Heart left ventricle (tissue), 16 donors: ENCODE data around the gene CRYL1. TPM values are rescaled to one million over a fixed set of nuclear protein-coding genes. Genes with fewer than 3 reads are reported as not detected.

ENCODE experiments used
- ATAC-seq, 4 donors: fragments of 200-7000 bp; cut with Tn5 transposase; one replicate each; pipeline ENCODE4 v1.9.1; 2020 to 2022; ENCODE audit warnings: moderate library complexity in 4 of 4, mild to moderate bottlenecking in 3 of 4, moderate number of reproducible peaks in 1 of 4
- DNase-seq, 5 donors: peaks; one replicate each; pipeline ENCODE4 v3.0.0-alpha.2; 2020
- H3K27ac ChIP-seq, 12 donors: fragments of 200-600 bp; sonication (generic) in 4 of 12; one replicate each; pipeline versions ENCODE4 v1.5.0 to v1.8.0; 2016 to 2022; ENCODE audit warnings: mild to moderate bottlenecking in 2 of 12
- H3K27me3 ChIP-seq, 9 donors: fragments of 200-600 bp; sonication (generic) in 2 of 9; one replicate each; pipeline versions ENCODE4 v1.5.1 to v1.8.0; 2016 to 2022; ENCODE audit warnings: mild to moderate bottlenecking in 3 of 9
- H3K36me3 ChIP-seq, 9 donors: fragments of 200-600 bp; sonication (generic) in 2 of 9; one replicate each; pipeline versions ENCODE4 v1.5.0 to v1.8.0; 2018 to 2022; ENCODE audit warnings: mild to moderate bottlenecking in 2 of 9
- H3K4me1 ChIP-seq, 12 donors: fragments of 200-600 bp; sonication (generic) in 4 of 12; one replicate each; pipeline versions ENCODE4 v1.5.0 to v1.8.0; 2016 to 2022; ENCODE audit warnings: mild to moderate bottlenecking in 3 of 12
- H3K4me3 ChIP-seq, 12 donors: fragments of 200-600 bp; sonication (generic) in 4 of 12; one replicate each; pipeline versions ENCODE4 v1.5.0 to v1.8.0; 2017 to 2022; ENCODE audit warnings: mild to moderate bottlenecking in 9 of 12, moderate library complexity in 4 of 12
- H3K9me3 ChIP-seq, 12 donors: fragments of 200-600 bp; sonication (generic) in 4 of 12; one replicate each; pipeline versions ENCODE4 v1.5.0 to v1.8.0; 2016 to 2022; ENCODE audit warnings: mild to moderate bottlenecking in 1 of 12
- POLR2A ChIP-seq, 2 donors: fragments of 450-650 bp; IDR thresholded peaks; one replicate each; pipeline ENCODE4 v1.6.1; 2017; ENCODE audit warnings: antibody characterized with exemption in 2 of 2, mild to moderate bottlenecking in 2 of 2, moderate library complexity in 2 of 2
- WGBS, 4 donors: extraction: QIAGEN DNeasy Blood & Tissue Kit in 2 of 4; methylation state at CpG; one replicate each; pipeline versions ENCODE4 v1.1.5 to v1.1.7; 2013 to 2018; 5-methylcytosine and 5-hydroxymethylcytosine counted together
- intact Hi-C, 10 donors: fragments of 100-400 bp; cut with DNase I; formaldehyde crosslinking; loops; one replicate each; pipeline versions ENCODE4 v1.11.1 to v1.14.2; 2022
- polyA plus RNA-seq, 2 donors: library from polyadenylated mRNA; stranded (reverse); fragments of 200-250 nt; gene quantifications; one replicate each; pipeline ENCODE4 v1.2.3, GENCODE V29; 2013
- total RNA-seq, 9 donors: library from RNA; depleted of rRNA in 2 of 9; stranded (reverse); fragments of >200 nt in 2 of 9; fragmentation: NEBNext Ultra II Directional in 3 of 9; extraction: Animal tissue kit (Norgen Biotek cat#: 25700) in 3 of 9; gene quantifications; one replicate each; pipeline versions ENCODE4 v1.1.0 to v1.2.4, GENCODE V29; 2016 to 2023
- TF ChIP-seq, protein P1 (sequence below), 12 donors: fragments of 200-600 bp; sonication (generic) in 4 of 12; IDR thresholded peaks; one replicate each; pipeline versions ENCODE4 v1.5.0 to v1.8.0; 2018 to 2022; ENCODE audit warnings: antibody characterized with exemption in 12 of 12, mild to moderate bottlenecking in 5 of 12
- donor health status: ischemic (EF 13 %, LVEDD 7.1; RV severe dilation, severe dysfunction).
- donor health status: healthy with polysubstance abuse.
- donor health status: DM: no; HTN: yes; CAD: no.
- donor health status: DM: no; HTN: no; CAD: no.
- donor health status: ischemic (EF 25% LVEDD 6.9; RV normal size, moderate dysfunction).
- donor health status: ischemic (EF 25% LVEDD 5.7; RV mildly dilated, moderate dysfunction).
- donor health status: healthy.
- donor health status: DM: yes; HTN: yes; CAD: no.
- donor health status: ischemic (EF 35%, LVEDD 5.7; RV mildly dilated, moderate dysfunction).
- donor health status: nonischemic (EF 11% LVEDD 7.7; RV severe dilation, severe dysfunction).
- donor health status: DM: yes; HTN: yes; CAD: no.
- donor health status: PGD.
- donor health status: ischemic (EF 29% LVEDD 5.4; RV normal size, mild dysfunction).
- donor health status: nonischemic (EF 23%, LVEDD 6.1; RV moderate dilation, normal function).

The CRYL1 gene
- total and polyA plus RNA-seq, 11 donors = 10.7 to 36.5 (median 20.9) TPM

DNA sequence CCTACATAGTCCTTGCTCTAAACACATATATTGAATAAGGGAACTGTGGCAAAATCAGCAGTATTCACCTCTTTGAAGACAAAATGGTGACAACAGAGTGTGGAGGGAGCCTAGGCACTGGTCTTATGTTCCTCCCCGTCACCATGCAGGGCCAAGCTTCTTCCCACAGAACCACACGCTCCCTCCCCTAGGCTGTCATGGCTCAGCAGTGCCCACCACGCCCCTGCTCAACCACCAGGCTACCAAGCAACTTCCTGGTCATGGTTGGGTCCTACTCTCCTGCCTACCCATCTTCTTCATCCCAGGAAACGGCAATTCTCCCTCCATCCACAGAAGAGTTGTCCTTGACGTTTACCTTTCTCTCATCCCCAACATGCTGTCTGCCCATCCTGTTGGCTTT is 126.1 kb downstream of the CRYL1 start:
- WGBS, 4 donors = 91 to 97% (median 93%) methylated on average over 5 of the region's 5 CpGs
- Histone ChIP-seq H3K27me3 (no peaks in the 10 kb centered on the region), H3K4me3 (no peak overlapping the region), H3K36me3 (peaks cover 0 to 18% (median 8%) of the 10 kb centered on the region in 9 donors), H3K27ac (no peak overlapping the region), H3K9me3 (no peaks in the 10 kb centered on the region), H3K4me1 (no peaks in the 10 kb centered on the region)
- DNase-seq (no peak), ATAC-seq (no peak)
- TF ChIP-seq, protein P1, sequence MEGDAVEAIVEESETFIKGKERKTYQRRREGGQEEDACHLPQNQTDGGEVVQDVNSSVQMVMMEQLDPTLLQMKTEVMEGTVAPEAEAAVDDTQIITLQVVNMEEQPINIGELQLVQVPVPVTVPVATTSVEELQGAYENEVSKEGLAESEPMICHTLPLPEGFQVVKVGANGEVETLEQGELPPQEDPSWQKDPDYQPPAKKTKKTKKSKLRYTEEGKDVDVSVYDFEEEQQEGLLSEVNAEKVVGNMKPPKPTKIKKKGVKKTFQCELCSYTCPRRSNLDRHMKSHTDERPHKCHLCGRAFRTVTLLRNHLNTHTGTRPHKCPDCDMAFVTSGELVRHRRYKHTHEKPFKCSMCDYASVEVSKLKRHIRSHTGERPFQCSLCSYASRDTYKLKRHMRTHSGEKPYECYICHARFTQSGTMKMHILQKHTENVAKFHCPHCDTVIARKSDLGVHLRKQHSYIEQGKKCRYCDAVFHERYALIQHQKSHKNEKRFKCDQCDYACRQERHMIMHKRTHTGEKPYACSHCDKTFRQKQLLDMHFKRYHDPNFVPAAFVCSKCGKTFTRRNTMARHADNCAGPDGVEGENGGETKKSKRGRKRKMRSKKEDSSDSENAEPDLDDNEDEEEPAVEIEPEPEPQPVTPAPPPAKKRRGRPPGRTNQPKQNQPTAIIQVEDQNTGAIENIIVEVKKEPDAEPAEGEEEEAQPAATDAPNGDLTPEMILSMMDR (IDR thresholded peaks at IDR 0.05) = no peak
- TF ChIP-seq POLR2A (IDR thresholded peaks at IDR 0.05) = no peak
- intact Hi-C loops = no loop called here

DNA sequence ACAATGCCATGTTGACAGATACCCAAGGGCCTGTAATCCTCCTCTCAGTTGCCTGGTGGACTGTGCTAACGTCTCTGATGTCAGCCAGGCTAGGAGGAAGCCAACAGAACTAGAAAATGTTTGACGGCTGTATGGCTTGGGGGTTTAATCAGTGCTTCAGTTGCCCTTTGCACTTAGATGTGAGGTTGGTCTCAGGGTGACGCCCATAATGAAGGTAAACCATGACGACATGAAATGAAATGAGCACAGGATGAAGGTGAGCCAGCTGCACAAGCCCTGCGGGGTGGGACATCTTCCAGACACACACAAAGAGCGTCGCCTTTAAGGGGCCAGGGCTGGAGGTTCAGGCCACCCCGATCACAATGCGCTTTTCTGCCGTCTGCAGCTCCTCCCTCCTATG is 127.2 kb downstream of the CRYL1 start:
- no peak overlapping the region for H3K27ac ChIP-seq
- DNase-seq (no peak), ATAC-seq (no peak)
- no peak overlapping the region for H3K4me3 ChIP-seq
- H3K36me3 ChIP-seq = peaks cover 0 to 8% (median under 1%) of the 10 kb centered on the region in 9 donors
- H3K27me3 ChIP-seq = no peaks in the 10 kb centered on the region
- intact Hi-C loops = no loop called here
- WGBS, 4 donors = 76 to 91% (median 82%) methylated on average over 10 of the region's 10 CpGs
- H3K4me1 ChIP-seq = no peaks in the 10 kb centered on the region
- TF ChIP-seq POLR2A (IDR thresholded peaks at IDR 0.05) = no peak
- TF ChIP-seq, protein P1 (IDR thresholded peaks at IDR 0.05) = no peak
- no peaks in the 10 kb centered on the region for H3K9me3 ChIP-seq

DNA sequence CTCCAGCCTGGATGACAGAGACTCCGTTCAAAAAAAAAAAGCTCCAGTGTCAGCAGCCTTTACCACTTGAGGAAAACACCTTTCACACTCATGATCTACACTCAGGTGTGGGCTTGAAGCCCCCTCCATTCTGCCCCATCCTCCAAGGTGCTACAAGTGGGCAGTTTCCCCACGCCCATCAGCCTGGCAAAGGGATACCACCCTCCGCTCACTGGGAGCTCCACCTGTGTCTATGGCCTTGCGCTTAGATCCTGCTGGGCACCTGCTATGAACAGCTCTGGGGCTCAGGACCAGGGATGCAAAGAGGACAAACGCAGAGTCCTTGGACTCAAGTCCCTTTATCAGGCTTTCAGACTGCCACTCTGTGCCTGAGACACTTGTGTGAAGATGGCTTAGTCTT is 127.8 kb downstream of the CRYL1 start:
- intact Hi-C loops = no loop called here
- H3K4me1 ChIP-seq = no peaks in the 10 kb centered on the region
- H3K27ac ChIP-seq = no peak overlapping the region
- H3K4me3 ChIP-seq = no peak overlapping the region
- TF ChIP-seq, protein P1 (IDR thresholded peaks at IDR 0.05) = no peak
- TF ChIP-seq POLR2A (IDR thresholded peaks at IDR 0.05) = no peak
- DNase-seq = no peak
- 91 to 95% (median 93%) methylated on average over 5 of the region's 5 CpGs for WGBS, 4 donors
- H3K36me3 ChIP-seq = peaks cover 0 to 3% (median 0%) of the 10 kb centered on the region in 9 donors
- no peaks in the 10 kb centered on the region for H3K27me3 ChIP-seq
- ATAC-seq = no peak
- no peaks in the 10 kb centered on the region for H3K9me3 ChIP-seq

DNA sequence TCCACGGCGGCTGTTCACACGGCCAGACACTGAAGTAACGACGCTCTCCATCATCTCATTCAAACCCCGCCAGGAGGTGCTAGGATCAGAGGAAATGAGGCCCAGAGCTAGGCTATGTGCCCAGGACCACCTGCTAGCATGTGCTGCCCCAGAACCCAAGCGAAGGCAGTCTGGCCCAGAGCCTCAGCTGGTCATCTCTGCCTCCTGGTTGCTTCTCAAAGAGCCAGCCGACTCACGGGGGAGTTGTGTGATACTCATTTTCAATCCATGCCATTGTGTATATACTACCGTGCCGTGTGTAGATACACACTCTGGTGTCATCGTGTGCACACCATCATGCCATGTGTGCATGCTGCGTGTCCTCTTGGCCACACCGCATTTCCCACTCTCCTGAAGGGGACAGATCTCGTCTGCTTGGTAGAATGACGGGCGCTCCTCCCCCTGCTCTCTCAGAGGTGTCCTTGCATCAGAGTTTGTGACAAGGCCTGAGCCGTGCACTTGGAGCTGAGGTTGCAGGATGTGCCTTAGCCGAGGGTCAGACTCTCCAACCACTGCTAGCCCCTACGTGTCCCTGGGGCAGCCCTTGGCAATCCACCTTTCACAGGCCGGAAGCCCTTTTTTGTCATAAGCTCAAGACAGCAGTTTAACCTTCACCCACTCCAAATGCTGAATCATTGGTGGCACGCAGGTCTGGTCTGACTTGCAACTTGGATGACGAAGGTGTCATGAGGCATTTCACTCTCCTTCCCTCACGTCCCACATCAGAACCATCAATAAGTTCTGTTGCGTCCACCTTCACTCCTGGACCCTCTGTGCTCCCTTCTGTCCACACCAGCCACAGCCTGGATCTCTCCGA is 130.4 kb downstream of the CRYL1 start:
- no peak overlapping the region for H3K27ac ChIP-seq
- ATAC-seq = no peak
- H3K4me3 ChIP-seq = no peak overlapping the region
- 90 to 96% (median 91%) methylated on average over 24 to 26 of the region's 26 CpGs for WGBS, 4 donors
- H3K36me3 ChIP-seq = no peaks in the 10 kb centered on the region
- H3K4me1 ChIP-seq = no peaks in the 10 kb centered on the region
- no peaks in the 10 kb centered on the region for H3K9me3 ChIP-seq
- TF ChIP-seq POLR2A (IDR thresholded peaks at IDR 0.05) = no peak
- TF ChIP-seq, protein P1 (IDR thresholded peaks at IDR 0.05) = no peak
- no peak for DNase-seq
- intact Hi-C loops = no loop called here
- no peaks in the 10 kb centered on the region for H3K27me3 ChIP-seq
